Trophoblast cell (in vitro differentiated cells and primary cell): ENCODE results near the gene MUC5AC.

ENCODE experiments used
- DNase-seq, 2 donors: peaks; one replicate each; pipeline ENCODE4 v3.0.0-alpha.2; 2016
- H2AFZ ChIP-seq: 2 replicates; pipeline ENCODE4 v1.6.1; 2013; ENCODE audit warnings: low read length, moderate library complexity, mild to moderate bottlenecking; ENCODE audit not compliant: insufficient read depth, poor library complexity
- H2AK5ac ChIP-seq: 2 replicates; pipeline ENCODE4 v1.6.1; 2013; ENCODE audit warnings: mild to moderate bottlenecking, low read length
- H2BK120ac ChIP-seq: 2 replicates; pipeline ENCODE4 v1.6.1; 2013; ENCODE audit warnings: low read length, mild to moderate bottlenecking, moderate library complexity; ENCODE audit not compliant: insufficient read depth, poor library complexity
- H2BK12ac ChIP-seq: 2 replicates; pipeline ENCODE4 v1.6.1; 2013; ENCODE audit warnings: mild to moderate bottlenecking, low read length, moderate library complexity
- H2BK5ac ChIP-seq: 2 replicates; pipeline ENCODE4 v1.6.1; 2013; ENCODE audit warnings: low read length, low read depth, moderate library complexity, mild to moderate bottlenecking; ENCODE audit not compliant: poor library complexity
- H3K14ac ChIP-seq: 2 replicates; pipeline ENCODE4 v1.6.1; 2013; ENCODE audit warnings: mild to moderate bottlenecking, low read length
- H3K18ac ChIP-seq: 2 replicates; pipeline ENCODE4 v1.6.1; 2013; ENCODE audit warnings: mild to moderate bottlenecking, low read length
- H3K23ac ChIP-seq: 2 replicates; pipeline ENCODE4 v1.6.1; 2013; ENCODE audit warnings: low read length
- H3K27ac ChIP-seq: 2 replicates; pipeline ENCODE4 v1.5.1; 2013; ENCODE audit warnings: low read depth, mild to moderate bottlenecking, inconsistent platforms, low read length, moderate library complexity
- H3K27me3 ChIP-seq: 2 replicates; pipeline ENCODE4 v1.6.1; 2013; ENCODE audit warnings: inconsistent platforms, mild to moderate bottlenecking, low read length, moderate library complexity; ENCODE audit not compliant: insufficient read depth
- H3K36me3 ChIP-seq, 2 experiments: 1 replicate in 1 of 2; 2 replicates in 1 of 2; pipeline ENCODE4 v1.6.1; 2013; ENCODE audit warnings: low read length in 2 of 2, mild to moderate bottlenecking in 2 of 2, moderate library complexity in 1 of 2; ENCODE audit not compliant: insufficient read depth in 2 of 2, control insufficient read depth in 1 of 2
- H3K4ac ChIP-seq: 2 replicates; pipeline ENCODE4 v1.6.1; 2013; ENCODE audit warnings: low read depth, mild to moderate bottlenecking, low read length, moderate library complexity
- H3K4me1 ChIP-seq, 2 experiments: 1 replicate in 1 of 2; 2 replicates in 1 of 2; pipeline ENCODE4 v1.6.1; 2013; ENCODE audit warnings: low read length in 2 of 2, mild to moderate bottlenecking in 2 of 2, moderate library complexity in 1 of 2; ENCODE audit not compliant: insufficient read depth in 2 of 2, control insufficient read depth in 1 of 2
- H3K4me2 ChIP-seq: 2 replicates; pipeline ENCODE4 v1.6.1; 2013; ENCODE audit warnings: inconsistent platforms, mild to moderate bottlenecking, low read length, moderate library complexity
- H3K4me3 ChIP-seq: 2 replicates; pipeline ENCODE4 v1.5.1; 2013; ENCODE audit warnings: mild to moderate bottlenecking, low read depth, low read length, inconsistent platforms
- H3K79me1 ChIP-seq: one replicate; pipeline ENCODE4 v1.6.1; 2013; ENCODE audit warnings: low read length
- H3K79me2 ChIP-seq: 2 replicates; pipeline ENCODE4 v1.6.1; 2013; ENCODE audit warnings: low read length, mild to moderate bottlenecking; ENCODE audit not compliant: control insufficient read depth, insufficient read depth, poor library complexity
- H3K9ac ChIP-seq: 2 replicates; pipeline ENCODE4 v1.6.1; 2013; ENCODE audit warnings: mild to moderate bottlenecking, low read length
- H3K9me3 ChIP-seq: 2 replicates; pipeline ENCODE4 v1.6.1; 2013; ENCODE audit warnings: low read depth, mild to moderate bottlenecking, control low read depth, inconsistent platforms, low read length; ENCODE audit not compliant: insufficient read depth
- H4K12ac ChIP-seq: 2 replicates; pipeline ENCODE4 v1.6.1; 2013; ENCODE audit warnings: low read depth, mild to moderate bottlenecking, low read length, moderate library complexity
- H4K8ac ChIP-seq: 2 replicates; pipeline ENCODE4 v1.6.1; 2013; ENCODE audit warnings: low read depth, mild to moderate bottlenecking, low read length, moderate library complexity
- H4K91ac ChIP-seq: one replicate; pipeline ENCODE4 v1.6.1; 2013; ENCODE audit warnings: low read depth, mild to moderate bottlenecking, low read length, moderate library complexity
- WGBS: extraction: QIAGEN DNeasy Blood & Tissue Kit; methylation state at CpG from one replicate; pipeline ENCODE4 v1.1.7; 2013; ENCODE audit warnings: missing lambda C conversion rate; ENCODE audit not compliant: insufficient read length, insufficient coverage; ENCODE audit errors: extremely low coverage; 5-methylcytosine and 5-hydroxymethylcytosine counted together

MUC5AC gene

DNA sequence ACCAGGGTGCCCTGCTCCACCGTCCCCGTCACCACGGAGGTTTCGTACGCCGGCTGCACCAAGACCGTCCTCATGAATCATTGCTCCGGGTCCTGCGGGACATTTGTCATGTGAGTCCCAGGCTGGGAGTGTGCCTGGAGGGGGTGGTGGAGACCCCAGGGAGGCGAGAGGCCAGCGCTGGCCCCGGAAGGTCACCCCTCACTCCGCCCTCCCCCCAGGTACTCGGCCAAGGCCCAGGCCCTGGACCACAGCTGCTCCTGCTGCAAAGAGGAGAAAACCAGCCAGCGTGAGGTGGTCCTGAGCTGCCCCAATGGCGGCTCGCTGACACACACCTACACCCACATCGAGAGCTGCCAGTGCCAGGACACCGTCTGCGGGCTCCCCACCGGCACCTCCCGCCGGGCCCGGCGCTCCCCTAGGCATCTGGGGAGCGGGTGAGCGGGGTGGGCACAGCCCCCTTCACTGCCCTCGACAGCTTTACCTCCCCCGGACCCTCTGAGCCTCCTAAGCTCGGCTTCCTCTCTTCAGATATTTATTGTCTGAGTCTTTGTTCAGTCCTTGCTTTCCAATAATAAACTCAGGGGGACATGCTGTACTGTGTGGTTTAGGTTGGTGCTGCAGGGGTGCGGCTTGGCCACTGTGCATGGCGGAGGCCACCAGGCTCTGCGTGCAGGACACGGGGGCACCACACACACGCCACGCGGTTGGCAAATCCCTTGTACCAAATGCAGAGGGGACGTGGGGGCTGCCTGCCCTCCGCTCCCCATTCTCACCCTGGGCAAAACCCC, 47.6 kb upstream of the MUC5AC start:
- H2BK12ac ChIP-seq = no peak overlapping the region
- no peak overlapping the region for H4K8ac ChIP-seq
- no peak overlapping the region for H3K18ac ChIP-seq
- no peak overlapping the region for H3K4ac ChIP-seq
- no peak overlapping the region for H2AFZ ChIP-seq
- H3K36me3 ChIP-seq = no peaks in the 10 kb centered on the region
- H3K9me3 ChIP-seq = peaks cover 48% of the 10 kb centered on the region
- DNase-seq = no peak
- no peak overlapping the region for H4K91ac ChIP-seq
- no peak overlapping the region for H3K27ac ChIP-seq
- no peak overlapping the region for H3K9ac ChIP-seq
- H3K79me2 ChIP-seq = no peaks in the 10 kb centered on the region
- H3K27me3 ChIP-seq = no peaks in the 10 kb centered on the region
- no peak overlapping the region for H2BK5ac ChIP-seq
- no peak overlapping the region for H2BK120ac ChIP-seq
- no peak overlapping the region for H3K14ac ChIP-seq
- no CpG with 5 or more reads among the region's 39 CpGs for WGBS
- no peak overlapping the region for H3K4me2 ChIP-seq
- H3K4me1 ChIP-seq = no peaks in the 10 kb centered on the region
- H3K4me3 ChIP-seq = no peak overlapping the region
- no peak overlapping the region for H2AK5ac ChIP-seq
- H3K79me1 ChIP-seq = no peaks in the 10 kb centered on the region
- H3K23ac ChIP-seq = no peak overlapping the region
- H4K12ac ChIP-seq = no peak overlapping the region

DNA sequence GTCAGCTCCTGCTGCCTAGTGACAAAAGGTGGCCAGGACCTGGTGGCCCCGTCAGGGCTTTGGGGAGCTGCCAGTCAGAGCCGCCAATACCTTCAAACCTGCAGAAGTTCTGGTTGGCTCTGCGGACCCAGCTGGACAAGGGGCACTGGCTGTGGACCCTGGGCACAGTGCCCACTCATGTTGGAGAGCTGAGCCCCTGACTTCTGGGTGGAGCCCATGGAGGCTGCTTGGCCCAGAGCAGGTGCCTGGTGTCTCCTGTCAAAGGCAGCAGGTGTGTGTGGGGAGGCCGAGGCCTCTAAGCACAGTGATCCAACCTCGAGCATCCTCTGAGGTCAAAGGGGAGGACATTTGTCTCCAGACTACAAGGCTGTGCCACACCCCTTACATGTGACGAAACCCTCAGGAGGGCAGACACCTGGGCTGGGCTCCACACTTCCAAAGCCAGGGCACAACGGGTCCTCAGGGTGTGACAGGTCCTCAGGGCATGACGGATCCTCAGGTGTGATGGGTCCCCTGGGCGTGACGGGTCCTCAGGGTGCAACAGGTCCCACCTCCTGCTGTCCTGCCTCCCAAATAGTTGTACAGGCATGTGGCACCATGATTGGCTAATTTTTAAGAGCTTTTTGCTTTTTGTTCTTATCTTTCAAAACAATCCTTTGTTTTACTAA, 46.1 kb upstream of the MUC5AC start:
- H3K27me3 ChIP-seq = no peaks in the 10 kb centered on the region
- H3K23ac ChIP-seq = no peak overlapping the region
- whole genome bisulfite sequencing = no CpG with 5 or more reads among the region's 10 CpGs
- no peaks in the 10 kb centered on the region for H3K36me3 ChIP-seq
- H4K12ac ChIP-seq = no peak overlapping the region
- no peaks in the 10 kb centered on the region for H3K79me1 ChIP-seq
- no peak overlapping the region for H3K9ac ChIP-seq
- H2BK5ac ChIP-seq = no peak overlapping the region
- no peak overlapping the region for H2BK120ac ChIP-seq
- H4K8ac ChIP-seq = no peak overlapping the region
- H3K18ac ChIP-seq = no peak overlapping the region
- no peak overlapping the region for H2AFZ ChIP-seq
- H3K79me2 ChIP-seq = no peaks in the 10 kb centered on the region
- H3K4me2 ChIP-seq = no peak overlapping the region
- no peak overlapping the region for H3K14ac ChIP-seq
- no peak overlapping the region for H3K4me3 ChIP-seq
- H3K4me1 ChIP-seq = no peaks in the 10 kb centered on the region
- no peak overlapping the region for H3K27ac ChIP-seq
- no peak overlapping the region for H2BK12ac ChIP-seq
- DNase-seq = no peak
- no peak overlapping the region for H4K91ac ChIP-seq
- H3K4ac ChIP-seq = no peak overlapping the region
- H3K9me3 ChIP-seq = peaks cover 38% of the 10 kb centered on the region
- H2AK5ac ChIP-seq = no peak overlapping the region

DNA sequence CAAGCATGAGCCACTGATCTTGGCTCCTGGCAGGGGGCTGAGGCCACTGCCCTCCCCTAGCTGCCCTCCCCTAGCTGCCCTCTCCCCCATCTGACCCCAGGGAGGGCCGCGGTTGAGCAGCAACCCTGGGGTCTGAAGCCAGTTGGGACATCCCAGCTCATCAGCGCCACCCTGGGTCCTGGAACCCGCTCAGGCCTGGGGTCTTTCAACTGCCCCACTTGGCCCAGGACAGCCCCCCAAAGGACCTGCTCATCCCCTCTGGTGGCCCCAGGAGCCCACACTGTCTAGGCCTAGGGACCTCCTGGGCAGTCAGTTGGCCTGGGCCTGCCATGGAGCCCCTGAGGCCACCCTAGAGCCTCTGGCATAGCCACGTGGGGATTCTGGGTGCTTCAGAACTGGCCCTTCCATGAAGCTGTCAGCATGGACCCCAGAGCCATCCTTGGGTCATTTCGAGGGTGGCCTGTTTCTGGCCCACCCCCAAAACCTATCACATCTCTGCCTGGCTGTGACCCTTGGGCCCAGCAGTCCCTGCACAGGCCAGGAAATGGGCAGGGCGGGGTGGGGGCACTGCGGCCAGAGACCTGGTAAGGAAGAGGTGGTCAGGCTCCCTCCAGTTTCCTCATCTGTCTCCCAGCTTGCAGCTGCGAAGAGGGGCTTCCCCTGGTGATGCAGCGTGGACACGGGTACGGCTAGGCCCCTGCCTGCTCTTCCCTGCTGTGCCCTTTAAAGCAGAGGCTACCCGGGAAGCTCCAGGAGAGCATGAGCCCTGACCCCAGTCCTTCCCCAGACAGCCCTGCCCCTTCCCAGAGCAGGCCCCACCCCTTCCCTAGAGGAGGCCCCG, 45.2 kb upstream of the MUC5AC start:
- Histone ChIP-seq H3K27me3 (no peaks in the 10 kb centered on the region), H4K91ac (no peak overlapping the region), H3K14ac (no peak overlapping the region)

DNA sequence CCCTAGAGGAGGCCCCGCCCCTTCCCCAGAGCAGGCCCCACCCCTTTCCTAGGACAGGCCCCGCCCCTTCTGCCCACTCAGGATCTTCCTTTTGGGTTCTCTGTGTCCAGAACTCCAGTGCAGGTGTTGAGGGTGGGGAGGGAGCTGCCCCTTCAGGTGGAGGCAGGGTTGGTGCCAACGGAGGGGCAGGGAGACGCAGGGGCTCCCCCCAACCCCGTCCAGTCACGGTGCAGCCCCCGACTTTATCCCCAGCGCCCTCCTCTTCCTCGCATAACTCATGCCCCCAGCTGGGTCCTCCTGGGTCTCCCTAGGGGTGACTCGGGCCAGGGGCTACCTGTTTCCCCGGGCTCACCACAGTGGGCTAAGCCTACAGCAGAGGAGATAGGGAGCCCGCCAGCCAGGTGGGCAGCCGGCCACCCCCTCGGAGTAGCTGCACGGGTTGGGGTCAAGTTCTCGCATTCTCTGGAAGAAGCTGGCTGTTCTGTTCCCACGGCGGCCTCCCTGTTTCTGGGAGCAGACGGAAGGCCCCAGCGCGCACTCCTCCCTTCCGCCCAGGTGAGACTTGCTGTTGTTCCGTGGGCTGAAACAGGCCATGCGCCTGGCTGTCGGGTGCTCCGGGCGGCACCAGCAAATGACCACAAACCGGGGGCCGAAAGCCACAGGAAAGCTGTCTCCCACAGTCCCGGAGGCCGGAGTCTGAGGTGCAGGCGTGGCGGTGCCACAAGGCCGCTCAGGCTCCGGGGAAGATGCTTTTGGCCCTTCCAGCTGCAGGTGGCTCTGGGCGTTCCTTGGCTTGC, 44.1 kb upstream of the MUC5AC start:
- no peaks in the 10 kb centered on the region for H3K36me3 ChIP-seq
- no peak overlapping the region for H4K12ac ChIP-seq
- peaks cover 29% of the 10 kb centered on the region for H3K9me3 ChIP-seq
- no CpG with 5 or more reads among the region's 36 CpGs for WGBS
- H4K8ac ChIP-seq = no peak overlapping the region
- DNase-seq = no peak
- H3K27ac ChIP-seq = no peak overlapping the region
- no peak overlapping the region for H3K4ac ChIP-seq
- H3K23ac ChIP-seq = no peak overlapping the region
- H2BK12ac ChIP-seq = no peak overlapping the region
- no peaks in the 10 kb centered on the region for H3K27me3 ChIP-seq
- no peak overlapping the region for H3K14ac ChIP-seq
- no peak overlapping the region for H4K91ac ChIP-seq
- no peak overlapping the region for H3K4me3 ChIP-seq
- H3K4me2 ChIP-seq = no peak overlapping the region
- no peaks in the 10 kb centered on the region for H3K4me1 ChIP-seq
- H3K9ac ChIP-seq = no peak overlapping the region
- no peak overlapping the region for H3K18ac ChIP-seq
- no peaks in the 10 kb centered on the region for H3K79me1 ChIP-seq
- no peak overlapping the region for H2AK5ac ChIP-seq
- H2BK5ac ChIP-seq = no peak overlapping the region
- H2BK120ac ChIP-seq = no peak overlapping the region
- no peak overlapping the region for H2AFZ ChIP-seq
- H3K79me2 ChIP-seq = no peaks in the 10 kb centered on the region

More for the DNA sequence above, 45.2 kb upstream of the MUC5AC start:
- Histone ChIP-seq H3K4me2 (no peak overlapping the region), H4K8ac (no peak overlapping the region), H2BK12ac (no peak overlapping the region), H4K12ac (no peak overlapping the region), H3K9ac (no peak overlapping the region), H2AK5ac (no peak overlapping the region), H3K79me2 (no peaks in the 10 kb centered on the region), H3K27ac (no peak overlapping the region), H3K4me3 (no peak overlapping the region), H2AFZ (no peak overlapping the region), H2BK120ac (no peak overlapping the region), H3K4me1 (no peaks in the 10 kb centered on the region), H2BK5ac (no peak overlapping the region), H3K4ac (no peak overlapping the region), H3K9me3 (peaks cover 32% of the 10 kb centered on the region), H3K79me1 (no peaks in the 10 kb centered on the region), H3K23ac (no peak overlapping the region), H3K36me3 (no peaks in the 10 kb centered on the region), H3K18ac (no peak overlapping the region)
- WGBS = no CpG with 5 or more reads among the region's 14 CpGs
- no peak for DNase-seq
